Measurements from ENCODE around the gene ZSCAN31.
"Not testable (repeated sequence)": the region's sequence is repeated elsewhere in the genome, so short reads cannot be mapped to it uniquely, and the experiment has no call there.

Gene ZSCAN31

GRCh38 chr6:28323813-28324424 lies 12.0 kb downstream of the ZSCAN31 start:
- no peak for DNase-seq (ENCODE audit: low read depth, low spot score)
- TF ChIP-seq CTCF (IDR thresholded peaks at IDR 0.05; ENCODE audit: low read depth, low read length), result no peak
- no peak overlapping the region for H3K4me3 ChIP-seq (ENCODE audit: low read depth, low read length)
- in situ Hi-C loops (cut with HindIII; ENCODE audit: low sequenced_read_pairs), result no loop called here

GRCh38 chr6:28322661-28323060 lies 13.3 kb downstream of the ZSCAN31 start:
- TF ChIP-seq CTCF (IDR thresholded peaks at IDR 0.05; ENCODE audit: low read depth, low read length), result no peak
- DNase-seq (ENCODE audit: low read depth, low spot score), result no peak
- H3K4me3 ChIP-seq (ENCODE audit: low read depth, low read length), result no peak overlapping the region
- in situ Hi-C loops (cut with HindIII; ENCODE audit: low sequenced_read_pairs), result no loop called here

- DNase-seq (ENCODE audit: low read depth, low spot score); H3K4me3 ChIP-seq (ENCODE audit: low read depth, low read length); in situ Hi-C loops (cut with HindIII; ENCODE audit: low sequenced_read_pairs): not testable (repeated sequence)
Measured at GRCh38 chr6:28317866-28318265, 18.1 kb downstream of the ZSCAN31 start.

- no peak for DNase-seq (ENCODE audit: low read depth, low spot score)
- H3K4me3 ChIP-seq (ENCODE audit: low read depth, low read length), result no peak overlapping the region
- TF ChIP-seq CTCF (IDR thresholded peaks at IDR 0.05; ENCODE audit: low read depth, low read length), result no peak
- in situ Hi-C loops (cut with HindIII; ENCODE audit: low sequenced_read_pairs), result no loop called here
Measured at GRCh38 chr6:28315628-28316027, 20.3 kb downstream of the ZSCAN31 start.

- DNase-seq (ENCODE audit: low read depth, low spot score), result no peak
- TF ChIP-seq CTCF (IDR thresholded peaks at IDR 0.05; ENCODE audit: low read depth, low read length), result no peak
- no peak overlapping the region for H3K4me3 ChIP-seq (ENCODE audit: low read depth, low read length)
- in situ Hi-C loops (cut with HindIII; ENCODE audit: low sequenced_read_pairs), result no loop called here
Measured at GRCh38 chr6:28312939-28313338, 23.0 kb downstream of the ZSCAN31 start.

GRCh38 chr6:28311139-28311823 lies 24.7 kb downstream of the ZSCAN31 start:
- in situ Hi-C loops (cut with HindIII; ENCODE audit: low sequenced_read_pairs), result no loop called here
- H3K4me3 ChIP-seq (ENCODE audit: low read depth, low read length), result no peak overlapping the region
- TF ChIP-seq CTCF (IDR thresholded peaks at IDR 0.05; ENCODE audit: low read depth, low read length), result no peak
- no peak for DNase-seq (ENCODE audit: low read depth, low spot score)

- DNase-seq (ENCODE audit: low read depth, low spot score); in situ Hi-C loops (cut with HindIII; ENCODE audit: low sequenced_read_pairs): not testable (repeated sequence)
Measured at GRCh38 chr6:28306363-28306762, 29.6 kb downstream of the ZSCAN31 start.

More at GRCh38 chr6:28306363-28306762, 29.6 kb downstream of the ZSCAN31 start:
- not testable (repeated sequence) for H3K4me3 ChIP-seq (ENCODE audit: low read depth, low read length)

Data from astrocyte of the spinal cord (primary cell).